Panc1 (cell line): ENCODE results near the gene DUSP15.

Experiments used
- CTCF ChIP-seq: fragments of 450-650 bp; IDR thresholded peaks from 2 replicates; pipeline ENCODE4 v1.5.1; 2017; ENCODE audit warnings: mild to moderate bottlenecking
- POLR2AphosphoS5 ChIP-seq: IDR thresholded peaks from 2 replicates; pipeline ENCODE4 v1.6.1; 2012; ENCODE audit warnings: mild to moderate bottlenecking, low read depth, low read length, moderate library complexity
- REST ChIP-seq, 2 experiments: IDR thresholded peaks; 2 replicates each; pipeline ENCODE4 v1.6.1; 2011 to 2012; ENCODE audit warnings: low read depth in 2 of 2, control low read depth in 1 of 2, low read length in 1 of 2, mild to moderate bottlenecking in 1 of 2, moderate library complexity in 1 of 2; ENCODE audit not compliant: insufficient read depth in 1 of 2
- SIN3A ChIP-seq: IDR thresholded peaks from 2 replicates; pipeline ENCODE4 v1.6.1; 2012; ENCODE audit warnings: low read depth, mild to moderate bottlenecking, low read length, moderate library complexity, borderline replicate concordance; ENCODE audit not compliant: insufficient read depth

GRCh38 chr20:31822421-31823330, 47.7 kb downstream of the DUSP15 start:
- peak; percentile 45 for TF ChIP-seq POLR2AphosphoS5
- peak; percentile 100 for TF ChIP-seq CTCF
- TF ChIP-seq REST (IDR thresholded peaks at IDR 0.05; ENCODE audit: insufficient read depth in 1 of 2, low read depth in 2 of 2, low read length in 1 of 2): no peak
- TF ChIP-seq SIN3A: no peak
